Hepatic stellate cell (primary cell): ENCODE measurements around the gene RHOBTB3.
"Not testable (repeated sequence)": the region's sequence is repeated elsewhere in the genome, so short reads cannot be mapped to it uniquely, and the experiment has no call there.

ENCODE experiments used
- DNase-seq: peaks from one replicate; pipeline ENCODE4 v3.0.0; 2011; ENCODE audit warnings: low spot score

The RHOBTB3 gene

GRCh38 chr5:95800553-95800952, 69.4 kb downstream of the RHOBTB3 start:
- no peak for DNase-seq

DNA sequence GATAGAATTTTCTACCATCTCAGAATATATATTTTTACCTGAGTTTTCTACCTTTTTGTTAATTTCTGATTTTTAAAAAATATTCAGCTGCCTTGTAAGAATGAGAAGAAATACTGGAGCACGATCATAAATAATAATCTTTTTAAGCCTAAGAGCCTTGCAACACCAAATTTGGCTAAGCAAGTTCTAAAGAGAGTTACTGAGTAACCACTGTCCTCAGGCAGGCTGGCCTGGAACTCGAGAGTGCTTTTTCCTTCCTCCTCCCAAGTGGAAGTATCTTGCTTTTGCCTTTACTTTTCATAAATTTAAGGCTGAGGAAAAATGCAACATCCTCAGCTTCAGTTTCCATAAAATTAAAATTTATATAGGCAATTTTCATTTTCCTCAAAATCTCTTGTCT, 70.4 kb downstream of the RHOBTB3 start:
- no peak for DNase-seq

GRCh38 chr5:95801961-95802360, 70.8 kb downstream of the RHOBTB3 start:
- no peak for DNase-seq

- no peak for DNase-seq
Observed at GRCh38 chr5:95803271-95804148, 72.4 kb downstream of the RHOBTB3 start.

DNA sequence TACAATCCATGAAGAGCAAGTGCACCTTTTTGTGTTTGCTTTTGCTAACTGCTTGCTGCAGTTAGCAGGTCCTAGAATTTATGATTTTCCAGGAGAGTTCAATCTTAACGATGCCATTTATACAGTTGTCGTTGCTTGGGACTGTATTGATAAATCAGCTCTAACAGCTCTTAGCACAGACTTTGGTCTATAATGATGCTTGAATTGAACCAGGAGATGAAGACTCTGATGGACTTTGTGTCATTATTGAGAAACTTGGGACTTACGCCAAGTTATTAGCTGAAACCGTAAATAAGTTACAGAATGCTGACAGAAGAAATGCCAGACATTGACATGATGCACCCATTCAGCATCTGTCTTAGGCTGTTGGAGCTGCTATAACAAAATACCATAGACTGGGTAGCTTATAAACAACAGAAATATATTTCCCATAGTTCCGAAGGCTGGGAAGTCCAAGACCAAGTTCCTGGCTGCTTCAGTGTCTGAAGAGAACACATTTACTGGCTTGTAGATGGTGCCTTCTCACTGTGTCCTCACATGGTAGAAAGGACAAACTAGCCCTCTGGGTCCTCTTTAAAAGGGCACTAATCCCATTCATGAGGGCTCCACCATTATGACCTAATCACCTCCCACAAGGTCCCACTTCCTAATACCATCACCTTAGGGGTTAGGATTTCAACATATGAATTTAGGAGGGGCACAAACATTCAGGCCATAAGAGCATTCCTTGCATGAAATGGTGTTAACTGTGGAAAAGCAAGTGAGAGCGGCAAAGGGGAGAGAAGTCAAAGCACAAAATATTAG, 73.8 kb downstream of the RHOBTB3 start:
- no peak for DNase-seq

- DNase-seq, result no peak
Observed at GRCh38 chr5:95806687-95807086, 75.6 kb downstream of the RHOBTB3 start.

- no peak for DNase-seq
Observed at GRCh38 chr5:95808013-95808685, 77.0 kb downstream of the RHOBTB3 start.

DNA sequence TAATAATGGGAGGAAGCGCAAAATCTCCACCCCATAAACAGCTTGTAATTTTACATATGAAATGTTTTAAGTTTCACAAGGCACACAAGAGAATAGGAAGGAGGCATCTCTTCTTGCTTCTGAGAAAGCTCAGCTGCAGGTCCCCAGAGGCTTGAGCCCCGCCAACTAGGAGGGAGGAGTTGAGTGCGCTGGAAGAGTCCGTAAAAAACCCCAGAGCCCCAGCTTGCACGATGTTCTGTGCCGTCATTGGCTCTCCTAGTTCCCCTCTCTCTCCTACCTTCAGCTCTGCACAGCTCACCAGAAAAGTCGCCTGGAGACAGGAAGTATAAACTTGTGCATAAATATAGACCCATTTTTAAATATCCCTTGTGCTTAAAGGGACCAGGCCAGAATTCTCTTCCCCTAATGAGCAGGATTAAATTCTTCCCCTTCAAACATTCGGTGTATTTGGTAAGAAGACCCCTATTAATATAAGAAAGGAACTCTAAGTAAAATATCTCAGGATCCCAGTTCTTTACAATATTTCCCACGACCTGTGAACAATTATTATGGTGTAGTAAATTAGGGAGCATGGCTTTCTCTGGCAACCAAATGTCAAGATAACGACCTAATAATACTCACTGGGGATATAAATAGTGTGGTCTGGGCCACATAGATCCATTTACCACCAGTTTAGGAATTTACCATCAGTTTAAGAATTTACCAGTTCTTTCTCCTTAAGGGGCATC, 77.7 kb downstream of the RHOBTB3 start:
- DNase-seq, result peak; percentile 64

DNA sequence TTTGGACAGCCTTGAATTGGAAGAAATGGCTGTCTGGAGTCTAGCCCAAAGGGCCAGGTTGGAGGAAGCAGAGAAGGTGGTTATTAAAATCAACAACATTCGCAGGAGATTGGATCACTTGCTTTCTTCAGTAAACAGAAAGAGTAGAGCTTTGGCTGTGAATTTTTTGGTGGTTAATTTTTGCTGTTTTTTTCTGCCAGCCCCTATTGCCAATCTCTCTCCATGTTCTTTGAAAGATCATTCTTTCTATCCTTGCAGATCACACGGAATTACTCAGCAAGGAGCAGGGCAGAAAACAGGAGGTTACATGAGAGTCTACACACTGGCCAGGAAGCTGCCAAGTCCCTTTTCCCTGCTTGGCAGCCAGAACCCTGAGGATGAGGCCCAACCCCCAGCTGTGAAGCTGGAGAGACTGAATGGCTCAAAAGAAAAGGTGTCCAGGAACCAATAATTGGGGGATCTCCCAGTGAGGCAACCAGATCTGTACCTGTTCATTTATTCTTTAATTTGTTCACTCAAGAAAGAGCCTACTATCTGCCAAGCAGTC, 78.4 kb downstream of the RHOBTB3 start:
- no peak for DNase-seq

DNA sequence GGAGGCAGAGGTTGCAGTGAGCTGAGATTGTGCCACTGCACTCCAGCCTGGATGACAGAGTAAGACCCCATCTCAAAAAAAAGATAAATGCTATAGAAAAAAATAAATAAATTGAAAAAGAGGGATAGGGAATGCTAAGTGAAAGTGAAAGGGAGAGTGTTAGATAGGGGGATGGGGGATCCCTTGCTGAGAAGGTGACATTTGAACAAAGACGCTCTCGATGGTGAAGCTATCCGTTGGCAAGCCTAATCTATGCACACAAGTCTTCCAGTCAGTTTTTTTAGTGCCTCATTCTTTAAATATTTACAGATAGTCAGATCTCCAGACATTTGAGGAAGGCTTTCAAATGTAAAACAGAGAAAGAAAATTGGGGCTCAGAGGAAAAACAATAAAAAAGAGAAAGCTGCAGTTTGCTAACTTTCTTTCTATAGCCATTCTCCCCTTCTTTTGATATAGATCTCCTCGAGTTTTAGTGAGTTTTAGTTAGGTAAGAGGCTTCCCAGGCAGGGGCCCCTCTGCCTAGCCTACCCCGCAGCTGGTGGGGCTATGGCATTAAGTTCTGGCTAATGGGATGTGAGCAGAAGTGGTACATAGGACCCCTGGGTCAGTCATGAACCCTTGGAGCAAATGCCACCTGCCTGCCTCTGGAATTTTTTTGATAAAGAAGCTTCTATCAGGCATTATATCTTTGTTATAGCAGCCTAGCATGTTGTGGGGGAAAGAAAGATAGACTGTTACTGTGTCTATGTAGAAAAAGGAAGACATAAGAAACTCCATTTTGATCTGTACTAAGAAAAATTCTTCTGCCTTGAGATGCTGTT, 79.4 kb downstream of the RHOBTB3 start:
- DNase-seq, result no peak

DNA sequence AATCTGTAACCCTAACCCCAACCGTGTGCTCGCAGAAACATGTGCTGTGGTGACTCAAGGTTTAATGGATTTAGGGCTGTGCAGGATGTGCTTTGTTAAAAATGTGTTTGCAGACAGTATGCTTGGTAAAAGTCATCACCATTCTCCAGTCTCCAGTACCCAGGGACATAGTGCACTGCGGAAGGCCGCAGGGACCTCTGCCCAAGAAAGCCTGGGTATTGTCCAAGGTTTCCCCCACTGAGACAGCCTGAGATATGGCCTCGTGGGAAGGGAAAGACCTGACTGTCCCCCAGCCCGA, 79.9 kb downstream of the RHOBTB3 start:
- DNase-seq, result not testable (repeated sequence)

- DNase-seq, result not testable (repeated sequence)
Observed at GRCh38 chr5:95811461-95812073, 80.4 kb downstream of the RHOBTB3 start.

GRCh38 chr5:95812074-95812471, 80.9 kb downstream of the RHOBTB3 start:
- no peak for DNase-seq

- DNase-seq, result not testable (repeated sequence)
Observed at GRCh38 chr5:95813035-95813434, 81.9 kb downstream of the RHOBTB3 start.

- no peak for DNase-seq
Observed at GRCh38 chr5:95815155-95815729, 84.1 kb downstream of the RHOBTB3 start.

DNA sequence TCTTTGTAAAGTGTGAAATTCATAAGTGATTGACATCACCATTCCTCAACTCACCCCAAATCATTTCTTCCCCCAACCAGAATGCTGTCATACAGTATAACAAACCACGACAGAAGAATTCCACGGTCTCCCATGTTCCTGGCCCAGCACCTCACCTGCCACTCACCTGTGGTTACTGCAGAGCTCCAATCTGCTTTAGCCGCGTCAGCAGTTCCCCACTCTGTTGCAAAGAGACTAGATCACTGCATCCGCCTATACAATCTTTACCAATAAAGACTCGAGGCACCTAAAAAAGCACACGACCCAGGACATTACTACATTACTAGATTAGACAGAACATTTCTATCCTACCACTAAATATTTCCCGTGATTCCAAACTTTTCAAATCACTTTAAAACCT, 85.2 kb downstream of the RHOBTB3 start:
- DNase-seq, result no peak

DNA sequence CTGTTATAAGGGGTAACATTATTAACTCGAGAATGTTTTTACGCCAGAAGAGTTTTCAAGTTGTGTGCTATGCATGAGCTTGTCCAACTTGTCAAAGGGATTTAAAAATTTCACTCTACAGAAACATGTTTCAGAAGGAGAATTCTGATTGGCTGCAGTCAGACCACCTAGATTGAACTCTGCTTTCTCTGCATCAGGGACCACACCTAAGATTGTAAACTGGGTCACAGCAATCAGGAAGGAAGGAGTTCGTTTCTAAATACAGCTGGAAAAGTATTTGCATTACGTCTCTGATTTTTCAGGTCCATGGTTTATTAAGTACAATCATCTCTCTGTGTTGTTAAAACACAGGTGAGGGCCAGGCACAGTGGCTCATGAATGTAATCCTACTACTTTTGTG, 85.6 kb downstream of the RHOBTB3 start:
- DNase-seq, result no peak

GRCh38 chr5:95817430-95817829, 86.3 kb downstream of the RHOBTB3 start:
- DNase-seq, result no peak

DNA sequence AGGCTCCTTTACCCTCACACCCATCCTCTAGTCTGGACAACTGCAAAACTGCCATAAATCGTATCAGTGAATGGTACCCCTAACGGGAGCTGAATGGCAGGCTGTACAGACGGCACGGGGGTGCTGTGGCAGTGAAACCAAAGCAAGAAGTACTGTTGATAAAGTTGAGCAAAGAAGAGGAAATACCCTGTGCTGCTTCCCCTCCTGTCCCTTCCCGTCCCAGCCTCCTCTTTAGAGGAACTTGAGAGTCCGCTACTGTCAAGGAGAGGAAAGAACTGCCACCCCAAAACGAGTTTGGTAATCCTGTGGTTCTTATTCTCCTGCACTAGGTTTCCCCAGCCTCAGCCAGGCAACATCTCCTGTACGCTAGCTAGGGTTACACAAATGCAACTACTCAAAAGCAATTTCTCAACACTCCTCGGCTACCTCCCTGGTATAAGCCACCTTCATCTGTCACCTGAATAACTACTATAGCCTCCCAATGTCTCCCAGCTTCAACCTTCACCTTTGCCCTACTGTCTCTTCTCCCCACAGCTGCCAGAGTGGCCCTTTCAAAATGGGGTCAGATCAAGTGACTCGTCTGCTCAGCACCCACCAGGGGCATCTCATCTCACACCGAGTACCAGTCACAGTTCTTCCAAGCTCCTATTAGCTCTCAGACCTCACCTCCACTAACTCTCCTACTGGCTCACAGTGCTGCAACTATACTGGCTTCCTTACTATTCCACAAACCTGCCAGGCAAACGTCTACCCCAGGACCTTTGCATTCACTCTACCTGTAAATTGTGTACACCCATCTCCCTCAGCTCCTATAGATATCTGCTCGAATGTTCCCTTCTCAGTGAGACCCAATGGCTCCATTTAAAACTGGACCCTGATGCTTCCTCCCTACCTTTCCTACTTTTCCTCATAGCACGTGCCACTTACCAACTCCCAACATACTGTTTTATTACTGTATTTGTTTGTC, 87.3 kb downstream of the RHOBTB3 start:
- no peak for DNase-seq
